ENCODE data around the gene PLIN1.

PLIN1 gene

GRCh38 chr15:89652131-89652530 is 27.0 kb downstream of the PLIN1 start:
- no peak for DNase-seq

- no peak for DNase-seq
These were observed 29.5 kb downstream of the PLIN1 start for GRCh38 chr15:89649716-89650115.

DNA sequence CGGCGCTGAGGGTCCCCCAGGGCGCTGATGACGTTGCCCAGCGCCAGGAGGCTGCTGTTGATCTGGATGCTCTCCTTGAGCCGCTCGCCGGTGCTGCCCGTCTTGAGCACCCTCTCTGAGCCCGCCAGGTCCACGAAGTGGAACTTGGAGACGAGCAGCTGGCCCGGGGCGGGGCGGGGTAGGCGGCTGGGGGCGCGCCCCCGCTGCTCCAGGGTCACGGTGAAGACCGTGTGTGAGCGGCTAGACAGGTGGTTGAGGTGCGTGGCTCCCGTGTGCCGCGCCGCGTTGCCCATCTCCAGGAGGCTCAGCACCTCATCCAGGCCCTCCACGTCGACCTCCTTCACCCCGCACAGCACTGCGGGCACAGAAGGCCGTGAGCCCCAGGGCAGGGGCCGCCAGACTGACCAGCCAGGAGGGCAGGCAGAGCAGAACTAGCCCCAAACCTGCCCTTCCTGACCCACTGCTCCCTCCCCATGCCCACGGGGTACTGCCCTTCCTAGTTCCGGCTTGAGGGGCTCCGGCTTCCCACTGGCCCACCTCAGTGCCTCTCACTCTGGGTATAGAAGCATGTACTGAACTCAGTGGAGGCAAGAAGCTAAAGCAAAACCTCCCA is 30.0 kb downstream of the PLIN1 start:
- no peak for DNase-seq

- no peak for DNase-seq
These were observed 30.8 kb downstream of the PLIN1 start for GRCh38 chr15:89648106-89649012.

GRCh38 chr15:89647191-89647851 is 31.8 kb downstream of the PLIN1 start:
- DNase-seq, result peak; percentile 62

DNA sequence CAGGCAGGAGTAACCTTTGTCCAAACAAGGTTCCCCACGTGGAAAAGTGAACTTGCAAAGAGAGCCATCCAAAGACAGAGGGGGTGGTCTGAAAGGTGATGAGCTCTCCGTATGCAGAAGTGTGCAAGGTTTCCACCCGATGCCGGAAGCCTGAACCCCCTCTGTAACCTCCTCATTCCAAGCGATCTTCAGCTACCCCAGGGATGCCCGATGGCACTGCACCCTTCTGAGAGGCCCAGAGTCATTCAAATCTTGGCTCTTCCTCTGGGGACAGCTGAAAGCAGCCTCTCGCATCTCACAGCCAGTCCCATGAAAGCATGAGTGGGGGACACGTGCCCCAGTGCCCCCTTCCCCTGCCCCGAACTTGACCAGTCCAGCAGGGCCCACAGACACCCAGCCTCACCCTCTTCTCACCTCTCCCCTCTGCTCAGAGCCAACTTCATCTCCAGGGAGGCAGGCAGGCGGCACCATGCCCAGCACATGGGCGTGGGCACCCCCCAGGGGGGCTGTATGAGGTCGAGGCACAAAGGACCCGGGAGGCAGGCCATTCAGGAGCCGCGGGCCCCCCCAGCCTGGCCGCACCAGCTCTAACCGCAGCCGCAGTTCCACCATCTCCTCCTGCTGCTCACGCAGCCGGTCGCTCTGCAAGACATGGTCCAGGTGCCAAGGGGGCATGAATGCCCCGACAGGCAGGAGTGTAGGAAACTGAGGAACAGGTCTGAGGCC is 32.6 kb downstream of the PLIN1 start:
- DNase-seq, result no peak

DNA sequence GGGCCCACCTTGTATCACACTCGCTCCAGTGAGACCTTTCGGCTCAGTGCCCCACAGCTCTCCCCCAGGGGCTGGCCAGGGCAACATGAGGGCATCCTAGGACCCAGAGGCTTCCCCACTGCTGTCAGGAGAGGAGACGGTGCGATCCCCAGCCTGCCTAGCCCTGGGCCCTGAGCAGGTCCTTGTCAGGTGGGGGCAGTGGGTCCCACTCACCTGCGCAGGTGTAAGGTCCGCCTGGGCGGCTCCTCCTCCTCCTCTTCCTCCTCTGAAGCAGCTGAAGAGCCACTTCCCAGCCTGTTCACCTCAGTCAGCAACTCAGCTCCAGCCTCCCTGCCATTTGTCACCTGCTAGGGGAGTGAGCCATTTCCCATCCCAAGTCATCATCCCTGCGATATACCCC is 33.5 kb downstream of the PLIN1 start:
- DNase-seq, result no peak

DNA sequence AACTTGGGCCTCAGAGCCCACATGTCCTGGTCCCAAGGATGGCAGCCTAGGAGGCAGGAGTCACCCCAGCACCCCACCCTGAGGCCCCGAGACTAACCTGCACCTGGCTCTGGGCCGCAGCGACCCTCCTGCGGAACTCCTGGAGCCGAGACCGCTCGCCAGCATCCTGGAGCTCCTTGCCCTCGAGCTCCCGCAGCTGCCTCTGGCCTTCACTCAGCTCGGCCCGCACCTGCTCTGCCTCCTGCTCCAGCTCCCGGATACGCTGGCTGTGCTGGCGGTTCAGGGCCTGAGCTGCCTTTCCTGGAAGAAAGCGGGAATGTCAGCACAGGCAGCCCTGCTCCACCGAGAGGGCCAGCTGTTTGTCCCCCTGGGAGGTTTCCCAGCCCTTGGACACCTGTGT is 37.1 kb downstream of the PLIN1 start:
- DNase-seq, result no peak

DNA sequence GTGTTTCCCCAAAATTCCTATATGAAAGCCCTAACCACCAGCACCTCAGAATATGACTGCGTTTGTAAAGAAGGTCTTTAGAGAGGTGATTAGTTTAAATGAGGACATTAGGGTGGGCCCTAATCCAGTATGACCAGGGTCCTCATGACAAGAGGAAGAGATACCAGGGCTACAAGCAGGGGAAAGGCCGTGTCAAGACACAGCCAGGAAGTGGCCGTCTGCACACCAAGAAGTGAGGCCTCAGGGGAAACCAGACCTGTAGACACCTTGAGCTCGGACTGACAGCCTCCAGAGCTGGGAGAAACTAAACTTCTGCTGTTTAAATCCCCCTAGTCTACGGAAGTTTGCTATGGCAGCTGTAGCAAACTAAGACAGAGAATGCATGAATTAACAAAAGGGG is 38.1 kb downstream of the PLIN1 start:
- DNase-seq, result no peak

DNA sequence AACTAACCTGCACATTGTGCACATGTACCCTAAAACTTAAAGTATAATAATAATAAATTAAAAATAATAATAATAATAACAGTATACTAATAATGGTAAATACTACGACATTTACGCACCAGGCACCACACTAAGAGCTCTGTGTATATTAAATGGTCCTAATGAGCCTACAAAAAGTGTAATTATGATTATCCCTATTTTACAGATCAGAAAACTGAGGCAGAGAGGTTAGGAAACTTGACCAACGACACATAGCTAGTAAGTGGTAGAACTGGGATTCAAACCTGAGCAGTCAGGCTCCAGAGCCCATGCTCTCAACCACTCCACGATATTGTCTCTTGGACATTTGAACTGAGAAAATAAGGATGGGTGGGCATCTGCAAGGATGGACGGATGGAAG is 38.9 kb downstream of the PLIN1 start:
- DNase-seq, result no peak

DNA sequence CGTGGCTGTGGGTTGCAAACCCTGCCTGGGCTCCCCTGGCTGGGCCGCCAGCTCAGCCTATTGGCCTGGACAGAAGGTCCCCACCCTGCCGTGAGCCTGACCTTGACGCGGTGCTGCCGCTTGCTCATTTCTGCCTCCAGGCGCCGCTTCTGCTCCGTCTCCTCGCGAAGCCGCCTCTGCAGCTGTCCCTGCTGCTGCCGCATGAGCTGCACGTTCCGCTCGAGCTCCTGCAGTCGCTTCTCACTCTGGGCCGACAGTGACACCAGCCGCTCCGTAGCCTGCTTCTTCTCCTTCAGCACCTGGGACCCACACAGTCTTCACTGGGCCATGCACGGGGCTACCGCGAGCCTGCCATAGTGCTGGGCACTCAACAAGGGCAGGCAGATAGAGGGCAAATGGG is 45.6 kb downstream of the PLIN1 start:
- DNase-seq, result no peak

DNA sequence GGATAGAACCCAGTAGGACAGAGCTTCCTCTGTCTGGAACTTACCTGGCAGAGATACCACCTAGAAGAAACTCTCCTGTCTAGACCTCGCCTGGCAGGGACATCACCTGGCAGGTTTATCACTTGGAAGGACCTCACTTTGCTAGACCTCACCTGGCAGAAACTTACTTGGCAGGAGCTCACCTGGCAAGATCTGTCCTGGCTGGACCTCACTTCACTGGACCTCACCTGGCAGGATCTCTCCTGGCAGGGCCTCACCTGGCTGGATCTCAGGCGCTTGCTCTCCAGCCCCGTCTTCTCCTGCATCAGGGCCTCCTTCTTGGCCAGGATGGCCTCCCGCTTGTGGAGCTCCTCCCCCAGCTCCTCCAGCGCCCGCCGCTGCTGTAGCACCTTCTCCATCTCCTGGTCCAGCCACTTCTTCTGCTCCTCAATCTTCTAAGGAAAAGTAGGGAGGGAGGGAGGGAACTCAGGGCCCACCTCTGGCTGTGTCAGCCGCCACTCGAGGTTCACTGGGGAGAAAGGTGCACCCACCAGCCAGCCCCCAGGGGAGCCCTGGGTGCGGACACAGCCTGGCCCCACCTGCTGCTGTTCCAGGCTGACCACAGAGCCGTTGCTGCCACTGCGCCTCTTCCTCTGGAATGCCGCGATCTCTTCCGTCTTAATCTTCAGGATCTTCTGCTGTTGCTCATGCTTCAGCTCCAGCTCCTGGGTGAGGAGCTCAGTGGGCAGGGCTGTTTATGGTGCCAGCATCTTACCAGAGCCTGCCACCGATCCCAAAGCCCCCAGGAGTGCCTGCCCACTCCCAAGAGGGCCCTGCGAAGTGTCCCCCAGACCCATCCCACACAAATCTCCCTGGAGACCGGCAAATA is 46.4 kb downstream of the PLIN1 start:
- DNase-seq, result no peak

- DNase-seq, result no peak
These were observed 47.3 kb downstream of the PLIN1 start for GRCh38 chr15:89631902-89632264.

GRCh38 chr15:89630974-89631901 is 47.9 kb downstream of the PLIN1 start:
- no peak for DNase-seq

DNA sequence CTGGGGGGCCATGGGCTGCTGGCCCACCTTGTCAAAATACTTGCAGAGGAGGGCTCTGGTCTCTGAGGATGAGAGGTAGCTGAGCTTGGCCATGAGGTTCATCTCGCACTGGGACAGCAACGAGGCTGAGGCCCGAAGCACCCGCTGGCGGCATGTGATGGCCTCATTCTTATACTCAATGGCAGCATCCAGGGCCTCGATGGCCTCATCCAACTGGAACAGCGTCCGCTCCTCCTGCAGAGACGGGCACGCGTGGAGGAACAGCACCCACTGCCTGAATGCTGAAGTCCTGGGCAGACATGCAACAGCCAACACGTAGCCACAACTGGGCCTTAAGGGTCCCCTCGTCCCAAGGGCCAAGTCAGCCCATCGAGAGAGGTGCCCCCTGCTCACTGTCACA is 48.9 kb downstream of the PLIN1 start:
- DNase-seq, result no peak

DNA sequence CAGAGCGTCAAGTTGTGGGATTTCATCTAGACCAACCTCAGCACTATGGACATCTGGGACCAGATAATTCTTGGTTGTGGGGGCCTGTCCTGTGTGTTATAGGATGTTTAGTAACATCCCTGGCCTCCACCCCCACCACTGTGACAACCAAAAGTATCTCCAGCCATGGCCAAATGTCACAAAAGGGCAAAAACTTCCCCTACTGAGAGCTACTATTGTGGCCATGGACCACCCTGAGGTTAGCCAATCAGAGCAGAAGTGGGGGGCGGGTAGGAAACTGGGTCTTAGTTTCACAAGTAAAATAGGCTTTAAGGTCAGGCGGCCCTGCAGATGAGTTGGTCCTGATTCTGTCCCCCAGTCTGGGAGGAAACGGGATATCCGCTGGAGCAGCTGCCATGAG is 49.3 kb downstream of the PLIN1 start:
- DNase-seq, result no peak

DNA sequence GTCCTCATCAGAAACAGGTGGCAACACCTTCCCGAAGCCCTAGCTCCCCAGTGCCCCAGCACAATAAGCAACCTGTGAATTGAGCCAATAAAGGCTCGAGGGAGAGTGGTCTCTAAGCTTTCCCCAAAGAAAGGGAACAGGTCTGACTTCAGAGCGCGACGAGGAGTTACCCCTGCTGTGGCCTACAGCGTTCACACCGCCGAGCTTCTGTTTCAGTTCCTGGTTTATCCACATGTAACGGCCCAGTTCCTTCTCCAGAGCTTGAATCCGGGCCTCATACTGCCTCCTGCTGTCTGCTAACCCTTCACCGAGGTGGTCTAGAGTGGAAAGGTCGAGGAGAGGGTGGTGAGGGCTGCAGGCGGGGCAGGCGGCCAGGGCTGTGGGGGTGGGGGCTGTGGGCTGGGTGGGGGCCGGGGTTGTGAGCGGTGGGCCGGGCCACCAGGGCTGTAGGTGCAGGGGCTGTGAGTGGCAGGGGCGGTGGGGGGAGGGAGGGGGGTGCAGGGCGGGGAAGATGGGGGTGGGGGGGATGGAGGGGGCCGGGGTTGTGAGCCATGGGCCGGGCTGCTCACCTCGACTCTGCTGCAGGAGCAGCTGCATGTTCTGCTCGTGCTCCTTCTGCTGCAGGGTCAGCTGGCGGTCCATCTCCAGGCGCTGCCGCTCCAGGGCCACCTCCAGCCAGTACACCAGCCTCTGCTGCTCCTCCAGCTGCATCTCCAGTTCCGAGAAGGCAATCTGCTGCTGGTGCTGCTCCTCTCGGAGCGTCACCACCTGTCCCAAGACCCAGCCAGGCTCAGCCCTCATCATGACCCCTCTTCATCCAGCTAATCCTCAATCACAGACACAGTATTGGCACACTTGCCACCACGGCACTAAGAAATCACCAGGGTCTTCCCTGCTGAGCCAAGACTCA is 50.1 kb downstream of the PLIN1 start:
- DNase-seq, result no peak

DNA sequence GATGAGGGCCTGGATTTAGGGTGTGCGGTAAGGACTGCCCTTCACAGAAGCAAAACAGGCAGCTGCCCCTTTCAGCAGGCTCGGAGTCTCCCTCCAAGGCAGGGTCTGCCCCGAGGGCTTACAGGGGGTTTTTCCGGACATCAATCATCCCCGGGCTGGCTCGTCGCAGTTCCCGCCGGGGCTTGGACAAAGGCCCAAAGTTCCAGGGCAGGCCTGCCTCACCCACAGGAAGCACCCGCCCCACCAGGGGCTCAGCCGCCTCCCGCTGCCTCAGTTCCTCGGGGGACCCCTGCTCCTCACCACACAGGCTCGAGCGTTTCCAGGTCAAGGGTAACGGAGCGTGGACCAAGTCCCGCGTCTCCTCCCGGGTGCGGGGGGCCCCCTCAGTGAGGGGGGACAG is 50.9 kb downstream of the PLIN1 start:
- DNase-seq, result no peak

DNA sequence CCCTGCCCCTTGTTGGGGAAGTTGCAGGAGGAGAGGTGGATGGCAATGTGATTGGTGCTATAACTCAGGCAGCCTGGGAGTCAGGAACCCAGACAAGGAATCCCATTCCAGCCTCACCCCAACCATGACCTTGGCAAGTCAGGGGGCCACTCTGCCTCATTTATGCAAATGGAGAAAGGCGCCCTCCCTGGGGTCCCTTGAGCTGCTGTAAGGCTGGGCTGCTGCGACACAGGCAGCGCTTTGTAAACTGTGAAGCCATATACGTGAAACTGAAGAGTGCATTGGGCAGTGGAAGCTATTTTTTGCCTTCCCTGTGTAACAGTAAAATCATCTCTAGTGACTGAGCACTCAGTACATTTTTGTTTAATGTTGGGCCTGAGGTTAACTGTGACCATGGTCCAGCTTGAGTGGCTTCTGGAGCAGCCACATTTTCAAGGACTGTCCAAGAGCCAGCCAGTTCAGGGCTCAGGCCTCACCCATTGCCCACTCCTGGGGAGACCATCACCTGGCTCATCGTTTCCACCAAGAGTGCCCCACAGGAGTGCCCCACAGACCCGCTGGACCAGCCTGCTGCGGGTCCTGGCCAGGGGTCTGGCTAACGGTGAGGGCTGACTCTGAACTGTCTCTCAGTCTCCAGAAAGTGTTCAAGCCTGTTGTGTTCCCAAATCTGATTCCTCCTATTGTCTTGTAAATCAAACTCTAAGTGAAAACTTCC is 51.8 kb downstream of the PLIN1 start:
- no peak for DNase-seq
